OCI-LY1 (cell line): ENCODE data around the gene NKAIN2.

Experiments used
- CTCF ChIP-seq: fragments of 200-600 bp; sonication (generic), shearing (Covaris generic); IDR thresholded peaks from 2 replicates; pipeline ENCODE4 v1.5.1; 2017; ENCODE audit warnings: mild to moderate bottlenecking, antibody characterized with exemption, low read length, moderate library complexity, mixed read lengths
- EZH2 ChIP-seq: fragments of 200-600 bp; sonication (generic), shearing (Covaris generic); IDR thresholded peaks from 2 replicates; pipeline ENCODE4 v1.8.0; 2017; ENCODE audit warnings: borderline replicate concordance, mixed run types, mild to moderate bottlenecking, antibody characterized with exemption, low read length, moderate library complexity, mixed read lengths

- TF ChIP-seq CTCF (no peak), EZH2 (no peak)
Measured at GRCh38 chr6:123850555-123850954, 46.9 kb downstream of the NKAIN2 start.
